LNCAP (cell line): ENCODE results near the gene CADM4.

Source experiments
- TF ChIP-seq, protein P1 (sequence below): fragments of 450-650 bp; IDR thresholded peaks from 2 replicates; pipeline ENCODE4 v1.5.1; 2017; ENCODE audit warnings: mild to moderate bottlenecking

The CADM4 gene

DNA sequence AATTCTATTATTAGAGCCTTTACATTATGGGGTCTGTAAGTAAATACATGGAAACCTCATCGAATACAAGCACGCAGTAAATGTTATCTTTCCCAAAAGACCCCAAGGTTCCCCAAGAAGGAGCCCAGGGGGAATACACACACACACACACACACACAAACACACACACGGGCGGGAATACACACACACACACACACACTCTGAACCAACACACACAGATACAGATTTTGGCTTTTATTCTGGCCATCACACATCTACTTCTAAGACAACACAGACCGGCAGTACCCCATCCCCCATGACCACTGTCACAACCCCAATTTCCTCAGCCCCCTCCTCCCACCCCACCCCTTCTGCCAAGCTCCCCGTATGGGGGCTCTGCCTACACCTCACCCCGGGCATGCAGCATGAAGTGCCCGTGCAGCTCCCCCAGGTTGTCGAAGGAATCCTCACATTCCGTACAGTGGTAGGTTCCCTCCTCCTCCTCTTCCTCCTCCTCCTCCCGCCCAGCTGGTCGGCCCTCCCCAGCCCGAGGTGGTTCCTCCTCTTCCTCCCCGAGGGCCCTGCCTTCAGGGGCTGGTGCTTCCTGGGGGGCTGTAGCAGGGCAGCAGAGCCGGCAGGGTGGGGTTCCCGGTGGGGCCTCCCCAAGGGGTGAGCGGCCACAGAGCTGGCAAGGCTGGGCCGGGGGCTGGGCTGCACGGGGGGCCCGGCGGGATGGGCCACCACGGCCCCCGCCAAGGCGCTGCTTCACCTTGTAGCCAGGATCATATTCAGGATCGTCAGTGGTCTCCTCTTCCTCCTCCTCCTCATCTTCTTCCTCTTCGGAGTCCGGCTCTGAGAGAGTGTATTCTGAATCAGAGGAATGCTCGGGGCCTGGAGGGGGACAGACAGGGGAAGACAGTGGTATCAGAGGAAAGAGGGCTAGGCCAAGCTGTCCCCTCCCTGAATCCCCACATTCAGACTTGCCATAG lies 32.1 kb downstream of the CADM4 start:
- TF ChIP-seq, protein P1, sequence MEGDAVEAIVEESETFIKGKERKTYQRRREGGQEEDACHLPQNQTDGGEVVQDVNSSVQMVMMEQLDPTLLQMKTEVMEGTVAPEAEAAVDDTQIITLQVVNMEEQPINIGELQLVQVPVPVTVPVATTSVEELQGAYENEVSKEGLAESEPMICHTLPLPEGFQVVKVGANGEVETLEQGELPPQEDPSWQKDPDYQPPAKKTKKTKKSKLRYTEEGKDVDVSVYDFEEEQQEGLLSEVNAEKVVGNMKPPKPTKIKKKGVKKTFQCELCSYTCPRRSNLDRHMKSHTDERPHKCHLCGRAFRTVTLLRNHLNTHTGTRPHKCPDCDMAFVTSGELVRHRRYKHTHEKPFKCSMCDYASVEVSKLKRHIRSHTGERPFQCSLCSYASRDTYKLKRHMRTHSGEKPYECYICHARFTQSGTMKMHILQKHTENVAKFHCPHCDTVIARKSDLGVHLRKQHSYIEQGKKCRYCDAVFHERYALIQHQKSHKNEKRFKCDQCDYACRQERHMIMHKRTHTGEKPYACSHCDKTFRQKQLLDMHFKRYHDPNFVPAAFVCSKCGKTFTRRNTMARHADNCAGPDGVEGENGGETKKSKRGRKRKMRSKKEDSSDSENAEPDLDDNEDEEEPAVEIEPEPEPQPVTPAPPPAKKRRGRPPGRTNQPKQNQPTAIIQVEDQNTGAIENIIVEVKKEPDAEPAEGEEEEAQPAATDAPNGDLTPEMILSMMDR = no peak

DNA sequence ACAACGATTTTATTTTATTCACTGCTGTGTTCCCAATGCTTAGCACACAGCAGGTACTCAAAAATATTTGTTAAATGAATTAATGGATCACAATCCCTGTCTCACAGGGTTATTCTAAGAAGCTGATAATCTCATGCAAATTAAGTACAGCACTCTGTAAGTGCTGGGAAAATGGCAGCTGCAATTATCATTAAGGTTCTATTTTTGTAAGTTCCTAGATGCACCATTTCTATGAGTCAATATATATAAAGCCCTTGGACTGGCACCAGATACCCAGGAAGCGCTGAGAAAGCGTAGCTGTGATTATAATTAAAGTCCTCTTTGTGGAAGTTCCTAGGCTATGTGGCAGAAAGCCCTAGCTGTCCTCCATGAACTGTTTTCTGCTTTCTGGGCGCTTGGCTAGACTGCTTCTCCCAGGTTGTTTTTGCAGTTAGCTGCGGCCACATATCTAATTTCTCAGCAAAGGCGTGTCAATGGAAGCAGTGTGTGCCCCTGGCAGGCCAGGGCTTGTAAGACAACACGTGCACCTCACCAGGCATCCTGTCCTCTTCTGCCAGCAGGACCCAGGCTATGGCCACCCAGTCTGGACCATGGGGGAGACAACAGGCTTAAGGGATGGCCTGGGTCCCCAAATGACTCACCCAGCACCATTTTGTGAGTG lies 33.0 kb downstream of the CADM4 start:
- TF ChIP-seq, protein P1 = no peak

DNA sequence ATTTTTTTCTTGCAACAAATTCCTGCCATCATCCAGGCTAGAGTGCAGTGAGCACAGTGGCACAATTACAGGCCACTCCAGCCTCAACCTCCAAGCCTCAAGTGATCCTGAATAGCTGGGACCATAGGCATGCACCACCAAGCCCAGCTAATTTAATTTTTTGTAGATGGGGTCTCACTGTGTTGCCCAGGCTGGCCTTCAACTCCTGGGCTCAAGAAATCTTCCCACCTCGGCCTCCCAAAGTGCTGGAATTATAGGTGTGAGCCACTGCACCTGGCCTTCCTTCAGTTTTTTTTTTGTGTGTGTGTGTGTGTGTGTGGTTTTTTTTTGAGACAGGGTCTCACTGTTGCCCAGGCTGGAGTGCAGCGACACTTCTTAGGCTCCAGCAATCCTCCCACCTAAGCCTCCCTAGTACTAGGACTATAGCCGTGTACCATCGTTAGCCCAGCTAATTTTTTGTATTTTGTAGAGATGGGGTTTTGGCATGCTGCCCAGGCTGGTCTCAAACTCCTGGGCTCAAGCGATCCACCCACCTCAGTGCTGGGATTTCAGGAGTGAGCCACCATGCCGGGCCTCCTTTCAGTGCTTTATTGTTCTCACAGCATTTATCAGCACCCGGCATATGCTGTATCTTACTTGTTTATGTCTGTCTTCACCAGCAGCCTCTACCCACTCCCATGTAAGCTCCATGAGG lies 33.6 kb downstream of the CADM4 start:
- TF ChIP-seq, protein P1 = no peak

DNA sequence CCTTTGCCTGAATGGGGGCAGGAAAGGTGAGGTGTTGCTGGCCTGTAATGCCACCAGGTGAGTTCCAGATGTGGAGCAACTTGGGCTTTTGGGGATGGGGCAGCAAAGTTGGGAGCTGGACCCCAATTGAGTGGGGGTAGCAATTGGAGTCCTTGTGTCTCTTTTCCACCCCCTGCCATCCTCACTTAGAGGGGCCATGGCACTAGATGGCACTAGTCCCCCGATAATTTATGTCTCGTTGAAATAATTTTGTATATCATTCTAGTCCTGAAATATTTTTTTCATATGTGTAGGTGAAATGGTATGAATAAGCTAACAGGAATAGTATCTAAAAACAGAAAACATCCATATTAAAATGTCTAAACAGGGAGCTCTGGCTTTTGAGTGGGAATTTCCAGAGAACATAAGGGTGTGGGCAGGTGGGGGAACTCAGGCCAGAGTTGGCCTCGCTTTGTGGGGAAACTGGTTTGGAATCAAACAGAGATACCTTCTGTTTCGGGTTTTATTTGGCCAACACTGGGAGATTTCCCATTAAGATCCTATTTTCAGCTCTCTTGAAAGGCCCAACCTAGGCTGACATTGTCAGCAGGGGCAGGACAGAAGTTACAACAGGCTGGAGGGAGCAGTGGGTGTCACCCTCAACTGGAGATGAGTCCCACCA lies 39.9 kb downstream of the CADM4 start:
- TF ChIP-seq, protein P1 = no peak

DNA sequence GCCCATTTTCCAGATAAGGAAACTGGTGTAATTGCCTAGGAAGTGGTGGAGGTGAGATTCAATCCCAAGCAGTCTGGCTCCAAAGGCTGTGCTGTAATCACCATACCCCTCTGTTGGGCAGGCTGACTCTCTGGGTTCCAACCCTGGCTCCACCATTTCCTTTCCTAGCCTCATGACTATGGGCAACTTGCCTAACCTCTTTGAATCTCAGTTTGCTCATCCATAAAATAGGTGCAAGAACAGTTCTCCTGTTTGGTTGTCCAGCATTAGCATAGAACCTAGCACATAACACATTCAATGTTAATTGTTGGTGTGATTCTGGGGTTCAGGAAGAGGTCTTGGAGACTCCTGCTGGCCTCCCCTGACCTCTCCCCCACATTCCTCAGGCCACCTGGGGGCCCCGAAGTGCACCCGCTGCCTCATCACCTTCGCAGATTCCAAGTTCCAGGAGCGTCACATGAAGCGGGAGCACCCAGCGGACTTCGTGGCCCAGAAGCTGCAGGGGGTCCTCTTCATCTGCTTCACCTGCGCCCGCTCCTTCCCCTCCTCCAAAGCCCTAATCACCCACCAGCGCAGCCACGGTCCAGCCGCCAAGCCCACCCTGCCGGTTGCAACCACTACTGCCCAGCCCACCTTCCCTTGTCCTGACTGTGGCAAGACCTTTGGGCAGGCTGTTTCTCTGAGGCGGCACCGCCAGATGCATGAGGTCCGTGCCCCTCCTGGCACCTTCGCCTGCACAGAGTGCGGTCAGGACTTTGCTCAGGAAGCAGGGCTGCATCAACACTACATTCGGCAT lies 41.0 kb downstream of the CADM4 start:
- TF ChIP-seq, protein P1 = no peak

DNA sequence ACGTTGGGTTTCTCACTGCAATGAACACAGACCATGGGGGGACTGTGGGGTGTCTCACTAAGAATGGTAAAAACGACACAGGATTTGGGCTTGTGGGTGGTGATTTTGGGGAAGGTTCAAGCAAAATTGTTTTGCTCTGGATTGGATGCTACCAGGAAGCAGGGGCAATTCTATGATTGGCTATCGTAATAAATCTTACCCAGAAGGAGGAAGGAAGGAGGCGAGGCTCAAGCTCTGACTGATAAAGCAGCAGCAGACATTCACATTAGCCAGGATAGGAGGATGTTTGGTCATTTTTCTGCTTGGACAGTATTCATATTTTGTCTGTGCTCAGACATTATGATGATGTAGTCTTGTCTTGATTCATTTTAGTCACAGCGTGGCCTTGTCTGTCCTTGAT lies 41.8 kb downstream of the CADM4 start:
- TF ChIP-seq, protein P1 = no peak
